LHCN-M2 (cell line): ENCODE data around the gene TAS2R8. TPM values are rescaled to one million over a fixed set of nuclear protein-coding genes. Genes with fewer than 3 reads are reported as not detected.
"Not testable (repeated sequence)": the region's sequence is repeated elsewhere in the genome, so short reads cannot be mapped to it uniquely, and the experiment has no call there.

ENCODE experiments used
- DNase-seq: peaks from one replicate; pipeline ENCODE4 v3.0.0-alpha.2; 2012; ENCODE audit warnings: low read depth
- polyA plus RNA-seq: library from polyadenylated mRNA; unstranded; fragments of >200 nt; gene quantifications from one replicate; pipeline ENCODE4 v1.2.1, GENCODE V29; 2012; ENCODE audit warnings: missing spikeins
- total RNA-seq: library from RNA; depleted of rRNA; stranded (reverse); fragments of >200 nt; gene quantifications from 2 replicates; pipeline ENCODE4 v1.2.3, GENCODE V29; 2014; rRNA removed

TAS2R8 gene, protein sequence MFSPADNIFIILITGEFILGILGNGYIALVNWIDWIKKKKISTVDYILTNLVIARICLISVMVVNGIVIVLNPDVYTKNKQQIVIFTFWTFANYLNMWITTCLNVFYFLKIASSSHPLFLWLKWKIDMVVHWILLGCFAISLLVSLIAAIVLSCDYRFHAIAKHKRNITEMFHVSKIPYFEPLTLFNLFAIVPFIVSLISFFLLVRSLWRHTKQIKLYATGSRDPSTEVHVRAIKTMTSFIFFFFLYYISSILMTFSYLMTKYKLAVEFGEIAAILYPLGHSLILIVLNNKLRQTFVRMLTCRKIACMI
- total RNA-seq, result not detected in 2 replicates
- polyA plus RNA-seq, result not detected

DNA sequence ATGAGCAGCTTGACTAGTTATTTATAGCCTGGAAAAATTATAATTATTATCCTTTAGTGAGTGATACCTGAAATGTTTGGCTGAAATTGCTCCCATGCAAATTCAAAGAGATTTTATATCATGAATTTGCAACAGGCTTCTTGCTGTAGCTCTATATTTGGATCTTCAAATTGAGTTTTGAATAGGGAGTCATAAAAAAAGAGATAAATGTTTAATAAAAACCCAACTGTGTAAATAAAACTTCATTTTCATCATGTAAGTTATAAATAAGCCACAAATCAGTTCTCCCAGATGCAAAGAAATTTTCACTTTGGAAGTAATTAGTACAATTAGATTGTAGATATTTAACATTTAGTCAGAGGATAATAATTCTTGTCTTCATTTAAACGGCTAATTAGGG is at the start of gene TAS2R8:
TSS of gene TAS2R8 (minus strand) at position 101 of the 400 bp plus-strand sequence. CDS start 306 bp downstream, outside the sequence.
- DNase-seq, result no peak

DNA sequence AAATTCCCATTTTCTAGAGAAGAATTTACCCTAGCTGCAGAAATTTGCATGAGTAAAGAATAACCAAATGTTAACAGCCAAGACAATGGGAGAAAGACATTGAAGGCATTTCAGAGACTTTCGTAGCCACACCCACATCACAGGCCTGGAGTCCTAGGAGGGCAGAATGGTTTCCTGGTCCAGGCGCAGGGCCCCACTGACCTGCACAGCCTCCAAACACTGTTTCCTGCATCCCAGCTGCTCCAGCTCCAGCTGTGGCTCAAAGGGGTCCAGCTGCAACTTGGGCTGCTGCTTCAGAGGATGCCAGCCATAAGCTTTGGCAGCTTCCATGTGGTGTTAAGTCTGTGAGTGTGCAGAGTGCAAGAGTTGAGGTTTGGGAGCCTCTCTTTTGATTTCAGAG is 48.7 kb upstream of the TAS2R8 start:
- no peak for DNase-seq

DNA sequence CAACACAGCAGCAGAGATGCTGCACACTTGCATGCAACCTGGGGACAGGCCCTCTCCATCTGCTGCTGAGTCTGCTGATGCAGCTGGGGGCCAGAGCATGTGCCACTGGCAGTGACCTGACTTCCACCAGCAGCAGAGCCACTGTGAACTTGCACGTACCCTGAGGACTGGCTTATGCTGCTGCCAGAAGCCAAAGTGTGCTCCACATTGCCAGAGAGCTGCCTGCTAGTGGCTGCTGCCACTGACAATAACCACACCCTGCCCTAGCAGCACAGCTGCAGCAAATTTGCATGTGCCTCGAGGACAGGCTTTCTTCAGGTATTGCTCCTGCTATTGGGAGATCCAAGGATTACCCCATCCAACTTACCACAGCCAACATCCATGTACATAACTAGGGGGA is 46.7 kb upstream of the TAS2R8 start:
- no peak for DNase-seq

DNA sequence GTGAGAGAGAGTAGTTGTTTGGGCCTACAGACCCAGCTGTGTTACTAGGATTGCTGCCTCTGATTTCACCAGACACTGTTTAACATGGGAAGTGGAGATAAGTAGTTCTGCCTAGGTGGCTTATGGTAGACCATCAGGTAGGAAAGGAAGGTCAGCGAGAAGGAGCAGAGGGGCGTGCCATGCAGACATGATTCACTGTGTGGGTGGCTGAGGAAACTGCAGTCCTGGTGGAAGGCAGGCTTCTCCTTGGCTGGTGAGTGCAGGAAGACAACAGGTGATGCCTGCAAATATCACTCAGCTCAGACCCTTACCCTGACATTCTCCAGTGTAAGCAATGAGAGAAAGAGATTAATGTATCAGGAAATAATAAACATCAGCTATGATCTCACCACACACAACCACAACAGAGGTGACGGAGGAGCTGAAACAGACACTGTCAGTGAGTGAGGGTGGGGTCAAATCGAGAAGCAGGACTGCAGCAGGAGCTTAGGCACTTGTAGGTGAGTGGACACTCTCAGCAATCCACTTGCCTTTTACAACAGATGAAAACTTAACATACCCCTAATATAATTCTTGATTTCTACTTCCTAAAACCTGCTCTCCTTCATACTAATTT is 44.3 kb upstream of the TAS2R8 start:
- no peak for DNase-seq

DNA sequence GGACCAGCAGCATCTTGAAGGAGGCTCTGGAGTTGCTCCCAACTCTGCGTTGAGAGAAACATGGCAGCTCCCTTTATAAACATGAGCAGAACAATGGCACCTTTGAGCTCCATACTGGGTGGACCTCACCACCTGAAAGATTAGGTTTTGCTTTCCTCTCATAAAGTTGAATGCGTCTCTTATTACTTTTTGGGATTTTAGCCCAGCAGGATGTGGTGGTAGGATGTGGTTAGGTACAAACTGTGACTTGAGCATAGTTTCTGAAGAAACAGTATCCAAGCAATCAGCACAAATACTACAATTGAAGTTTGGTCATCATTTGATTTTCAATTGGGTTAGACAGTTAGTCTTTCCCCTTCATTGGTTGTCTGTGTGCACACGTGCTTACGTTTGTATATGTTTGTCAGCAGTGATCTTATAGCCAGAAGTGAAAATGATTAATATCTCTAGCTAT is 42.4 kb upstream of the TAS2R8 start, which contains the start of gene PRR4:
TSS of gene PRR4 (minus strand) at position 51 of the 454 bp plus-strand sequence. CDS start at position 13, 38 bp downstream.
- peak; percentile 70 for DNase-seq

DNA sequence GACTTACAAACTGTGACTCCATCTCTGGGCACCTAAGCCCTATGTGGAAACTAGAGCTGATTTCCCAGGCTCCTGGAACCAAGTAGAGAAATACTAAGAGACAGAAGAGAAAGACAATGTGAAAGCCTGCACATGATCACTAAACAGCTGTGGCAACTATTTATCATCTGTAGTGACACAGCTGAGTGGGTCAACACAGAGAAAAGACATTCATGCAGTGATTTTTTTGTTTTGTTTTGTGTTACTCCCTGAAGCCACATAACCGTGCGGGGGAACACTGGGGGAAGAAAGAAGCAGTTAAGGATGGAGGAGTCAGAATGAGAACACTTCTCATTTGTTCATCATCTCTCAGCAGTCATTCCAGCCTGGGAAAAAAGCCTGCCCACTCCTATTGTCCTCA is 40.7 kb upstream of the TAS2R8 start:
- peak; percentile 94 for DNase-seq

DNA sequence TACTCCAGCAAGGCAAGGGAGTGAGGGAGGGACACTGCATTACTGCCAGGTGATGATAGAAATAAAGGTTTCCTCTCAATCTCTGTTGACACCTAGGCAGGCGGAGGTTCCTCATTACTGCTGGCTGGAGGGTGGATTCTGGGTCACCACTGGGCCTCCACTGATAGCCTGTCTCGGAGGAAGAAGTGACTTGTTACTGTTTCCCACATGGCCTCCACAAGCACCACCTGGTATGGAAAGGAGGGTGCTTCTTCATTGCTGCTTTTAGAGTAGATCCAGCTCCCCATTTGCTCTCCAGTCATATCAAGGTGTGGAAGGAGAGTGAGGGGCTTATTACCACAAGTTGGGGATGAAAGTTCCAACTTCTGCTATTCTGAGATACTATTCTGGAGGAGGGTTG is 35.8 kb upstream of the TAS2R8 start:
- DNase-seq, result no peak

DNA sequence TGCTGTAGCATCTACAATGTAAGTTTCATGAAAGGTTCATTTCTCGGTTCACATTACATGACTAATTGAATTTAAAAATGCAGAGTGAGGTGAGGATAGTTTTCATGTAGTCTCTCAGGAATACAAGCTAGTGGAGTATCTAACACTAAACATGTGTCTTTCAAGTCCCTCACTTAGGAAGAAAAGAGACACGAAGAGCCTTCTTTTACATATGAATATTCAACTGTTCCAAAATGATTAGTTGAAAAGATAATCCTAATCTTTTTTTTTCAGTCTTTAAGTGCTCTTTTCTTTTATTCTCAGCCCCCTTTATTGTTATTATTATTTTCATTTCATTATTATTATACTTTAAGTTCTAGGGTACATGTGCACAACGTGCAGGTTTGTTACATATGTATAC is 31.4 kb upstream of the TAS2R8 start:
- DNase-seq, result no peak

DNA sequence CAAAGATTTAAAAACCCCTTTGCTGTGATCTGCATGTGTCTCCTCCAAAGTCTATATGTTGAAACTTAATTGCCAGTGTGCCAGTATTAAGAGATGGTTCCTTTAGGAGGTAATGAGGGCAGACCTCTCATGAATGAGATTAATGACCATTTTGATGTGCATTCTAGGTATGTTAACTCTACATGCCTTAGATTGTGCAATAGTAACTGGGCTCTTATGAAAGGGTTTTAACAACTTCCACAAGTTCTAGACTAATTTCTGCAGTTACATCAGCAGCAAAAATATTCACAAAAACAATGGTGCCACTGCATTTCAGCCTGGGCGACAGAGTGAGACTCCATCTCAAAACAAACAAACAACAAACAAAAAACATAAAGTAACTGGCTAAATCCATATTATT is 22.9 kb upstream of the TAS2R8 start:
- DNase-seq, result no peak

DNA sequence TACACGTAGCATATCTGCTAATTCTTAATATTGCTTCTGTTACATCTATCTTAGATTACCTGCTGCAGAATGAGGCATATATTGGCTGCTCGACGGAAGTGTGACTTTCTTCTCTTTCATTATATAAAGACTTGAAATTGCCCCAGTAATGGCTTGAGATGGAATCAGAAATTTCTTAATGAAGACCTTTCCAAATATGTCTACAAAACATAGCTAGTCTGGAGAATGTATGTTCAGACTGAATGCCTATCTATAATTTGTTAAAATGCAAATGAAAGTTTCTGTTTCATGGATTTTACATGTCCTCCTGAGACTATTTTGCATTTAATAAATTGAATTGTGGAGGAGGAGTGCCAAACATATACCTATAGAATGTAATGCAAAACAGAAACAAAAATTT is 19.2 kb upstream of the TAS2R8 start, which contains the start of gene TAS2R10:
TSS of gene TAS2R10 (minus strand) at position 101 of the 400 bp plus-strand sequence. CDS start at position 12, 89 bp downstream.
- no peak for DNase-seq

DNA sequence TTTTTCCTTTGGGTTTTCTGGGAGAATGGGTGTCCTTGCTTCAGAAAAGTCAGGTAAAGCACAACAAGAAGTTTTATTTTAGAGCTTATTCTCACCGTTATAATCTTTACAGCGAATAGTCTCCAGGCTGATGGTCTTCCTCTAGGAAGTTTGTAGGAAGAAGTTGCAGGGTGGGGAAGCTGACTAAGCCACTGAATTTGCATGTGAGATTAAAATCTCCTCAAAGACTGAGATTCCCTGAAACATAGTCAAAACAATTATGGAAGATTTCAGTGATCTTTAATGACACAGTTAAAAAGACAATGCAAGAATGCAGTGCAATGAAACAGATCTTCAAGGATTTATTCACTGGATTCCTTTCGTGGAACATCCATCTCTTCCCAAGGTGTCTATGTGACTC is 17.9 kb upstream of the TAS2R8 start:
- no peak for DNase-seq

DNA sequence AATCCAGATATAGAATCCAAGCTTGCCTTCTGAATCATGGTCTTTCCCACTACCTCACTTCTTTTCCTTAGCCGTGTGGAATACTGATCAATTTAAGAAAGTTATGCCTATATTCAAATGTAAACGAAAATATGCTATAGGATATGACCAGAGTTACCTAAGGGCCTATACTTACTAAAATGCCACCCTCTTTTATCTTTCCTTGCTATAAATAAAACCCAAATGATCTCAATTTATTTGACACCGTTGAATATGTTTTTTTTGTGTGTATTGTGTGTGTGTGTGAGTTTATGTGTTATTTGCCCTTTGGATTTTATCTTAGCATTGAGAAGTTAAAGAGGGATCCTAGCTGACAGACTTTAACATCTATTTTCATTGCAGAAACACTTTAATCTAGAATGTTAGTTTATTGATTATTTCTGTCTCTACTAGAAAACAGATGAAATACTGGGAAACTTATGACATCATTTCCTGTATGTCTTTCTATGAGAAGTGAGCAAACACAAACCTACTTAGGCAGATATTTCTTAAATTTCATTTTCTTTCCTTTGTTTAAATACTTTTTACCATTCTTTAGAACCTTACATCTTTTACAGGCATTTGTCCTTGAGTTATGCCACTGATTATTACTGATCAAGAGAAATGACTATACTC is 4.9 kb upstream of the TAS2R8 start:
- no peak for DNase-seq

DNA sequence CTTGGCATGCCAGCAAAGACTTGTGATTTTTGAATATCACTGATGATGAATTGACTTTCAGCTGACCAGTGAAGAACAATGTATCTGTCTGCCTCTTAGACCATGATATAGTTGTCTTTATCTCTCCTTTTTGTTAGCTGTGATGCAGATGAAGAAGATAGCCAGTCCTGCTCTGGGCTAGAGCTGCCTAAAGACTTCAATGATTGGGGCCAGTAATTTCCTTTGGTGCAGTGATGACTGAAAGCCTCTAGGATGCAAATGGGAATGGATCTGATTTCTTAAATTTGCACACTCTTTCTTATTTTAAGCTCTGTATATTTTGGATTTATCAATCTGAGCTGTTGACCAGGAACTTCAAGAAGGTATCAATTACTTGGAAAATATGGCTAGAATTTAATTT is 3.0 kb upstream of the TAS2R8 start, which contains the start of gene TAS2R9:
TSS of gene TAS2R9 (minus strand) at position 101 of the 400 bp plus-strand sequence. CDS start at position 8, 93 bp downstream.
- no peak for DNase-seq

DNA sequence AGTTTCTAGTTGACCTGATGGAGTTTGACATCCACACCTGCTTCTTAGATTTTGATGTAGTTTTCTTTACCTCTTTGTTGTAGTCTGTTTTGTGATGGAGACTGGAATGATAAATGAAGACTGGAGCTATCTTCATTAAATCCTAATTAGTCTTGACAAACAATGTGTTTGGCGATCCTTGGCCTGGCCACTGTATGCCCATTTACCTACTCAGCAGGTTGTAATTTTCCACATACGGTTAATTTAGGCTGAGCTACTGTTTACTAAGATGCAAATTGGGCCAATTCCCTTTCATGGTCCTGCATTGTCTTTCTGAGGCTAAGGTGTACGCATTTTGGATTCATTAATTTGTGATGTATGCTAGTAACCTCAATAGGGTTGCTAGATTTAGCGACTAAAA is 4.5 kb downstream of the TAS2R8 start, which contains the start of gene TAS2R7:
TSS of gene TAS2R7 (minus strand) at position 41 of the 400 bp plus-strand sequence. CDS start 57 bp downstream, outside the sequence.
- DNase-seq, result no peak

DNA sequence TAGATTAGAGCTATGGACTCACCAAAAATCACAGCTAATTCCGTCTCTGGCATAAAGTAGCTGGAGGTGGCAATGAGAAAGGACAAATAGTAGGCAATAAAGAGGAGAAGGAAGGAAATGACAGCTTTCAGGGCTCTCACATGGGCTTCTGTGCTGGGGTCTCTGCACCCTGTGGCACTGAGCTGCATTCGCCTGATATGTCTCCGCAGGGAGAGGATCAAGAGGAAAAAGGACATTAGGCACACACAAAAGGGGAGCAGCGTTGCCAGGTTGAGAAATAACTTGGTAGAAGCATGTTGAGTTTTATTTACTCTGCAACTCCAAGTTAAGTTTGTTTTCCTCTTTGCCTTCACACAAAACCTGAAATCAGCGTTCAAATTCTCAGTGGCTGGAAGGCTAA is 5.3 kb downstream of the TAS2R8 start:
- DNase-seq, result no peak

DNA sequence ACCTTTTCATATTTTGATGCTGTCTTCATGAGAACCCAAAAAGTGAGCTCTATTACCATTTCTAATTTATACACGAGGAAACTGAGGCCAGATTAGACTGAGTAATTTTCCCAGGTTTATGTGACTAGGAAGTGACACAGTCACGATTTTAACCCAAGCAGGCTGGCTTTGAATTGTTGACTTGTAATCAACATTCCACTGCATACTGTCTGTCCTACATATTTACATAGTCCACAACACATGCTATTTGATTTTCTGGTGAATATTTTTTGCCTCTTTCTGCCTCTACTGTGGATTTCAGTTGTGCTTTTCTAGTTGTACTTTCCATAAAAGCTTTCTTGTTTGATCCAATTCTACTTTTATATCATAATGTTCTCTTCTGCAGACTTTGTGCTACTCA is 12.9 kb downstream of the TAS2R8 start:
- DNase-seq, result no peak

DNA sequence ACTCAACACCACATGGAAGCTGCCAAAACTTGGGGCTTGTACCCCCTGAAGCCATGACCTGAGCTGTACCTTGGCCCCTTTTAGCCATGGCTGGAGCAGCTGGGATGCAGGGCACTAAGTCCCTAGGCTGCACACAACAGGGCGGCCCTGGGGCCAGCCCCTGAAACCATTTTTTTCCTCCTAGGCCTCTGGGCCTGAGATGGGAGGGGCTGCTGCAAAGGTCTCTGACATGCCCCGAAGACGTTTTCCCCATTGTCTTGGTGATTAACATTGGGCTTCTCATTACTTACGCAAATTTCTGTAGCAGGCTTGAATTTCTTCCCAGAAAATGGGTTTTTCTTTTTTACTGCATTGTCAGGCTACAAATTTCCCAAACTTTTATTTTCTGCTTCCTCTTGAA is 15.3 kb downstream of the TAS2R8 start:
- DNase-seq, result not testable (repeated sequence)

DNA sequence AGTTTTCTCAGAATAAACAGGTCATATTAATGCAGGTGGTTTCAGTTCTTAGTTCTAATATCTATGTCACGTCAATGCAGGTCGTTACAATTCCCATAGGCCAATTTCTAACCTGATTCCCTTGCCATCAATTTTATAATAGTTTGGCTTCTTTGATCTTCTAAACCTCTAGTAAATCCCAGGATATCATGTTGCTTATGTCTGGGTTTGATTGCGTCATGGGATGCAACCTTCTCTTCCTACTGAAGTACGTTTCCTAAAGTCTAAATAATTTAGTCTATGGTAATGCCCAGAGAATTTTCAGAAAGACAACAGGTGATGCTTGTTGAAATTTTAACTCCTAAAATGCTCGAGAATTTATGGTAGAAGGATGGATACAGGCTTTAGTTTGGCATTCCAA is 23.8 kb downstream of the TAS2R8 start:
- peak; percentile 2 for DNase-seq

DNA sequence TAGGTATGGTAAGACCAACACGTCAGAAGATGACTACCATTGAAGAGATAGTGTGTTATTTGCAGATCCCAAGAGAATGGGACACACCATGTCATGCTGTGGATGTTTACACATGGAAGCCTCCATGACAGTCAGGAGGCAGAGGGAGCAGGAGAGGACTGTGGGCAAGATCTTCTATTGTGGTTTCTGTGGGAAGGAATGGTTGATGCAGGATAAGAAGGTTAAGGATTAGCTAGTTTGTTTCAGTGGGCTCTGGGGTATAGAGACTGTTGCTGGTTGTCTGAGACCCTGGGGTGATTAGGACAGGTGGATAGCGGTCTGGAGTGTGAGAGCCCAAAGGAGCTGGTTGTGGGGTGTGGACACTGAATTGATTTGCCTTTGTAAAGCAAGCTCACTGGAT is 28.0 kb downstream of the TAS2R8 start:
- no peak for DNase-seq

DNA sequence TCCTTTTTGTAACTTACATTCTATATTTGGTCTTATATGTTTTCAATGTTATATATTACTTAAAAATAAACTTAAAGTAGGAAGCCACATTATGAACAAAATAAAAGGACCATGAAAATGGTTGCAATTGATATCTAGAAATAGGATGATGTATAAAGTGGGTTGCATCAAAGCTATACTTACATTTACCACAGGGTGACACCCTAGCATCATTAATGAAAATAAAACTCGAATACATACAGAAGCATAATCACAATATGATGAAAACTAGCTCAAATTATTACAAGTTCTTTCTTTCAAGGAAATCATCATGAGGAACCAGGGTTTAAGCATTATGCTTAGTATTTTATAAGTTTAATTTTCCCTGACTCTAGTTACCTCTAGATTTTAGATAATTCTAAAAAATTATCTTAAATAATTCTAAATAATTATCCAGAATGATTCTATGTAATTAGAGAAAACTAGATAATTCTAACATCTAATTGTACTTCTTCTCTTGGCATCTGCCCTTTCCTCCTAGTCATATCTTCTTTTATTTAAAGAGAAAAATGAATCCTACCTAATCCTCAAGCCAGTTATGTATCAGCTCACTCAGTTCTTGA is 35.9 kb downstream of the TAS2R8 start:
- peak; percentile 49 for DNase-seq

DNA sequence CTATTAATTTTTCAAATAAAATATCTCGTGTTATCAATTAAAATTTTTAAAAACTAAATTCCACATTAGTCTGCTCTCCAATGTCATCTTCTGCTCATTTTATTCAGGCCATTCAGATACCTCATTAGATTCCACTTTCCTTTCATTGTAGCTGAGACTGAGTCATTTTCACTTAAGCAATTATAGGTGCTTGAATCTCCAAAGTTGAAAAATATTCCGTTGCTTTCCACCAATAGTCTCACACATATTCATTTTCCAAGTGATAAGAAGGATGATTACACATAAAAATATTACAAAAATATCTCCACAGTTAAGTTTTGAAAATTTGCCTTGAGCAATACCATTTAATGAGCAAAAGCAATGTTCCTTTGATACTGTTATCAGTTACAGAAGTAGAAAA is 47.4 kb downstream of the TAS2R8 start:
- DNase-seq, result no peak

DNA sequence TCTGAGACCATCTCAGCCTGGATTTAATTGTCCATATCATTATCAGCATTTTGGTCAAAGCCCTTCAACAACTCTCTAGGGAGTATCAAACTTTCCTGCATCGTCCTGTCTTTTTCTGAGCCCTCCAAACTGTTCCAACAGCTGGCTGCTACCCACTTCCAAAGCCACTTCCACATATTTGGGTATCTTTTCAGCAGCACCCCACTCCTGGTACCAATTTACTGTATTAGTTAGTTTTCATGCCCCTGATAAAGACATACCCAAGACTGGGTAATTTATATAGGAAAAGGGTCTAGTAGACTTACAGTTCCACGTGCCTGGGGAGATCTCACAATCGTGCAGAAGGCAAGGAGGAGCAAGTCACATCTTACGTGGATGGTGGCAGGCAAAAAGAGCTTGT is 50.9 kb downstream of the TAS2R8 start:
- DNase-seq, result no peak
